K562 (cell line): ENCODE measurements around the gene MYO1B.

Experiments used
- HCFC1 ChIP-seq: IDR thresholded peaks from 2 replicates; pipeline ENCODE4 v1.6.1; 2012; ENCODE audit warnings: low read depth, low read length, improper control_type of control experiment
- USF2 ChIP-seq: sonication (generic); formaldehyde crosslinking; IDR thresholded peaks from 2 replicates; pipeline ENCODE4 v1.5.0; 2020; ENCODE audit warnings: missing genetic modification reagents

- TF ChIP-seq USF2 (no peak), HCFC1 (no peak)
These were observed 138.3 kb downstream of the MYO1B start for GRCh38 chr2:191383486-191383885.
